Lower leg skin (tissue), 4 donors: Measurements from ENCODE around the gene SNAI3. TPM values are rescaled to one million over a fixed set of nuclear protein-coding genes. Genes with fewer than 3 reads are reported as not detected.

Source experiments
- DNase-seq, 2 donors: peaks; one replicate each; pipeline ENCODE4 v3.0.0-alpha.2; 2019; ENCODE audit warnings: low spot score in 2 of 2
- H3K4me3 ChIP-seq: fragments of 200-600 bp; sonication (generic); 2 replicates; pipeline ENCODE4 v1.5.1; 2017; ENCODE audit warnings: mild to moderate bottlenecking, low read depth; ENCODE audit not compliant: poor library complexity, severe bottlenecking
- POLR2A ChIP-seq, 2 donors: fragments of 450-650 bp; IDR thresholded peaks; one replicate each; pipeline ENCODE4 v1.6.1; 2016 to 2017; ENCODE audit warnings: antibody characterized with exemption in 2 of 2, mild to moderate bottlenecking in 1 of 2, moderate library complexity in 1 of 2
- WGBS, 2 donors: methylation state at CpG; one replicate each; pipeline ENCODE4 v1.1.5; 2018; 5-methylcytosine and 5-hydroxymethylcytosine counted together
- intact Hi-C: fragments of 100-400 bp; cut with DNase I; formaldehyde crosslinking; loops from one replicate; pipeline ENCODE4 v1.15.0; 2023; ENCODE audit warnings: low total_unique reads
- total RNA-seq, 4 donors: library from RNA; depleted of rRNA; stranded (reverse); fragments of >200 nt; gene quantifications; one replicate each; pipeline ENCODE4 v1.1.0, GENCODE V29; 2016
- TF ChIP-seq, protein P1 (sequence below), 3 donors: fragments of 450-650 bp; IDR thresholded peaks; one replicate each; pipeline ENCODE4 v1.5.1; 2016; ENCODE audit warnings: antibody characterized with exemption in 3 of 3, mild to moderate bottlenecking in 3 of 3, moderate library complexity in 2 of 3

The SNAI3 gene
- total RNA-seq, 4 donors from 2014 or later = 0.17 to 0.81 (median 0.29) TPM

DNA sequence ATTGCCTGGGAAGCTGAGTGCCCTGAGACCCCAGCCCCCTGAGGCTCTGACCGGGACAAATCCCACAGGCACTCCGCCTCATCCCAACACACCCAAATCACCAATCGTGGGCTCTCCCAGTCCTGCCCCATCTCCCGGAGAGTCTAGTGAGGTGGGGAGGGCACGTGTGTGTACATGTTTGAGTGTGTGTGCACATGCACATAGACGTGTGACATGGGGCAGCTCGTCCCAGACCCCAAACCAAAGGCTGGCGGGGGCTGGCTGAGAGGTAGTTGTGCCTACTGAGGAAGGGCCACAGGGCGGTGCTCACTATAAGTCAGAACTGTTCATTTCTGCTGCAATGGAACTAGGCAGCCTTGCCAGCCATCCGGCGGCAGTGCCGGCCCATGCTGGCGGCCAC is 8.6 kb downstream of the SNAI3 start:
- no peak overlapping the region for H3K4me3 ChIP-seq
- no peak for DNase-seq
- intact Hi-C loops = no loop called here
- 37 to 48% methylated on average over 8 to 13 of the region's 13 CpGs for WGBS, 2 donors
- TF ChIP-seq POLR2A (IDR thresholded peaks at IDR 0.05) = no peak
- TF ChIP-seq, protein P1, sequence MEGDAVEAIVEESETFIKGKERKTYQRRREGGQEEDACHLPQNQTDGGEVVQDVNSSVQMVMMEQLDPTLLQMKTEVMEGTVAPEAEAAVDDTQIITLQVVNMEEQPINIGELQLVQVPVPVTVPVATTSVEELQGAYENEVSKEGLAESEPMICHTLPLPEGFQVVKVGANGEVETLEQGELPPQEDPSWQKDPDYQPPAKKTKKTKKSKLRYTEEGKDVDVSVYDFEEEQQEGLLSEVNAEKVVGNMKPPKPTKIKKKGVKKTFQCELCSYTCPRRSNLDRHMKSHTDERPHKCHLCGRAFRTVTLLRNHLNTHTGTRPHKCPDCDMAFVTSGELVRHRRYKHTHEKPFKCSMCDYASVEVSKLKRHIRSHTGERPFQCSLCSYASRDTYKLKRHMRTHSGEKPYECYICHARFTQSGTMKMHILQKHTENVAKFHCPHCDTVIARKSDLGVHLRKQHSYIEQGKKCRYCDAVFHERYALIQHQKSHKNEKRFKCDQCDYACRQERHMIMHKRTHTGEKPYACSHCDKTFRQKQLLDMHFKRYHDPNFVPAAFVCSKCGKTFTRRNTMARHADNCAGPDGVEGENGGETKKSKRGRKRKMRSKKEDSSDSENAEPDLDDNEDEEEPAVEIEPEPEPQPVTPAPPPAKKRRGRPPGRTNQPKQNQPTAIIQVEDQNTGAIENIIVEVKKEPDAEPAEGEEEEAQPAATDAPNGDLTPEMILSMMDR (IDR thresholded peaks at IDR 0.05) = no peak

DNA sequence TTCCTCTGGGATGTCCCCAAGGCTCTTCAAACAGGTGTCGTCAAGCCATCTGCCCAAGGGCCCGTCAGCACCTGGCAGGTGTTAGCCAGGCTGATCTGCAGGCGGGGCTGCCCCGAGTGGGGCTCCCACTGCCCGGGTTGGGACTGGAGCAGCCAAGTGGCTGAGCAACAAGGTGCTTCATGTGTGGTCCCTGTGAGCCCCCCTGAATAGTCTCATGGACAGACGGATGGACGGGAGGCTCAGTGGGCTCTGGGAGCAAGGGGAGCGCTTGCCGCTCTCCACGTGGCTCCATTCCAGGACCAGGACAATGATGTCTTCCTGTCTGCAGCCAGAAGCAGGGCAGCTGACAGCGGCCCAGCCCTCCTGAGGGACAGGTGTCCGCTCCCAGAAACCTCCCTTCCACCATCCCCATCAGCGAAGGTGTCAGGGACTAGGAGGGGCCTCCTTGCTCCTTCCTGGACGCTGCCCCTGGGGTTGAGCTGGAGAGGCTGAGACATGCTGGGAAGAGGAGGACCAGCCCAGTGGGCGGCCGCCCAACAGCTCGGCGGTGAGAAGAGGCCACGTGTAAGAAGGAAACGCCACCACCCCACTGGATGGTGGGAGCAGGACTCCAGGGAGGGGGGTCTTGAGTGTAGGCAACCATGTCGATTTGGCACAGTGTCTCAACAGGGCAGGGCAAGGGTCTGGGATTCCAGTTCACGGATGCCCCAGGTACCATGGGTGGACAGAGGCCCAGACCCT is 9.6 kb downstream of the SNAI3 start:
- TF ChIP-seq, protein P1 (IDR thresholded peaks at IDR 0.05) = no peak
- no peak for TF ChIP-seq POLR2A (IDR thresholded peaks at IDR 0.05)
- WGBS, 2 donors = 79 to 85% methylated on average over 16 to 22 of the region's 22 CpGs
- no peak for DNase-seq
- intact Hi-C loops = no loop called here
- no peak overlapping the region for H3K4me3 ChIP-seq

DNA sequence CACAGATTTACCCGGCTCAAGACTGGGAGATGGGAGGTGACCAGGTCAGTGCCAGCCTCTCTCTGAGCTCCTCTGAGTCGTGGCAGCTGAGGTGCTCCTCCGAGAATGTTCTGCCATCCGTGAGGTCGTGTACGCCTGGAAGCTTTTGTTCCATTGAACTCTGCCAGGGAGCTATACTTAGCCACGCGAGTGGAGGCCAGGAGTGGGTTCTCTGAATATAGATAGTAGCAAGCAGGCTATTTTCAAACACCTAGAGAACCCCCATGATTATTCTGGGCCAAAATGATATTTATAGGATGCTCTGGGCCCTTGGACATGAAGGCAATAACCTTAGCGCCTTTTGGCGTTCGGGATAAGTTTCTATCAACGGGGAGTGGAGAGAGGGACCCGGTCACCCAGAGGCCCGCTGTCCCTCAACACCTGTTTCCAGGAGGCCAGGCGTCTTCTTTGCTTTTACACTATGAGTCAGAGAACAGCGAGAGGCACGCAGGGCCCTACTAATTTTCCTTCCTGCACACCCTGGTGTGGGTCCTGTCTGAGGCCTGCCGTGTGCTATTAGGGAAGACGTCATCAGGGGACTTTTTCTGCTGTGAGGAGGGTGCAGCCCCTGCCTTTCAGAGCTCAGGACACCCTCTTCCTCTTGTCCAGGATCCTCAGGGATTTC is 12.5 kb downstream of the SNAI3 start:
- intact Hi-C loops = no loop called here
- TF ChIP-seq POLR2A (IDR thresholded peaks at IDR 0.05) = no peak
- TF ChIP-seq, protein P1 (IDR thresholded peaks at IDR 0.05) = no peak
- no peak overlapping the region for H3K4me3 ChIP-seq
- no peak for DNase-seq
- WGBS, 2 donors = 91 to 94% methylated on average over 19 of the region's 19 CpGs

DNA sequence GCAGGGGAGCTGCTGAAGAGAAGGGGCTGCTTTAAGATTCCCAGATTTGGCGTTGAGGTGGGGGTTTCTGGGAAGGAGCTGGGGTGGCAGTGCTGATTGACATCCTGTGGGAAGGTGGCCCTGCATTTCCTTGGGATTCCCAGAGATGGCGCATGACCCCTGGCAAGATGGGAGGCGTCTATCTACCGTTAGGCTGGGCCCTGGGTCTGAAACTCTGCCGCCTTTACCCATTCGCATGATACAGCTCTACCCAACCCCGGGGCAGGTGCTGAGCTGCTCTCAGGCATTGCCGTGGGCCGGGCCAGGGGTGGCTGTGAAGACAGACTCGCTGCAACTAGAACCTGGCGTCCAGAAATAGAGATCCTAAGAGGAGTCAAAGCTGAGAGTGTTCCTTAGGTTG is 13.5 kb downstream of the SNAI3 start:
- no peak for DNase-seq
- TF ChIP-seq, protein P1 (IDR thresholded peaks at IDR 0.05) = no peak
- no peak for TF ChIP-seq POLR2A (IDR thresholded peaks at IDR 0.05)
- intact Hi-C loops = no loop called here
- 63 to 65% methylated on average over 11 of the region's 11 CpGs for WGBS, 2 donors
- no peak overlapping the region for H3K4me3 ChIP-seq

DNA sequence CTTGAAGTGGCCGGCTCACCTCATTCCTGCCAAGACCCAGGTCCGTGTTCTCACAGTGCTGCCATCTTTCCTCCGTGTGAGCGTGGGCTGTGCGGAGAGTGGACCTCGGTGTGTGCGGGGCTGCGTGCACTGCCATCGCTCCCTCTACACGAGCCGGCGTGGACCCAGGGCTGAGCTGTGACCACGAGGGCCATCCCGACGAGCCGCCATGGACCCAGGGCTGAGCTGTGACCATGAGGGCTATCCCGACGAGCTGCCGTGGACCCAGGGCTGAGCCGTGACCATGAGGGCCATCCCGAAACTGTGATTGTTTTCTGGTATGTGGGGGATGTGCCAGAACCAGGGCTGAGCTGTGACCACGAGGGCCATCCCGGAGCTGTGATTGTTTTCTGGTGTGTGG is 14.5 kb downstream of the SNAI3 start:
- intact Hi-C loops = no loop called here

More for the DNA sequence above, 14.5 kb downstream of the SNAI3 start:
- H3K4me3 ChIP-seq = no peak overlapping the region
- no peak for DNase-seq
- TF ChIP-seq, protein P1 (IDR thresholded peaks at IDR 0.05) = no peak
- no peak for TF ChIP-seq POLR2A (IDR thresholded peaks at IDR 0.05)
- WGBS, 2 donors = 87 to 93% methylated on average over 17 to 23 of the region's 23 CpGs
